ENCODE measurements around the gene CHTOP. TPM values are rescaled to one million over a fixed set of nuclear protein-coding genes. Genes with fewer than 3 reads are reported as not detected.

CHTOP gene
- total RNA-seq, 4 donors from 2014 or later, result 39.1 to 64.1 (median 45.7) TPM

- TF ChIP-seq CTCF (IDR thresholded peaks at IDR 0.05; ENCODE audit: low read depth), result no peak
These were observed 54.4 kb downstream of the CHTOP start for GRCh38 chr1:153688276-153688675.

- TF ChIP-seq CTCF (IDR thresholded peaks at IDR 0.05; ENCODE audit: low read depth), result no peak
These were observed 55.0 kb downstream of the CHTOP start for GRCh38 chr1:153688736-153689328.

- no peak for TF ChIP-seq CTCF (IDR thresholded peaks at IDR 0.05; ENCODE audit: low read depth)
These were observed 59.6 kb downstream of the CHTOP start for GRCh38 chr1:153693466-153693865.

Small RNA genes lying within 50 kb of the gene (small RNA-seq; reads per million reads assigned to genes)
- gene MIR8083, result not detected

Other genes with a start within 250 kb of the CHTOP start
- 100 to 1,000 TPM in 1 of 4 donors, 10 to 100 TPM in 3; 13.6 to 129 (median 20.6) TPM for gene S100A8, start 243.0 kb upstream of the CHTOP start, total RNA-seq
- not detected for gene S100A7A, start 217.5 kb upstream of the CHTOP start, total RNA-seq
- not detected for gene S100A7, start 173.4 kb upstream of the CHTOP start, total RNA-seq
- 1,000 to 10,000 TPM in 2 of 4 donors, 100 to 1,000 TPM in 2; 538 to 1,309 (median 968) TPM for gene S100A6, start 98.1 kb upstream of the CHTOP start, total RNA-seq
- not detected for gene S100A5, start 93.1 kb upstream of the CHTOP start, total RNA-seq
- gene S100A4, start 88.3 kb upstream of the CHTOP start, total RNA-seq, result 1,000 to 10,000 TPM in 3 of 4 donors, 100 to 1,000 TPM in 1; 497 to 1,679 (median 1,241) TPM
- 1 to 10 TPM; 2.6 to 8.3 (median 3.1) TPM for gene S100A3, start 84.8 kb upstream of the CHTOP start, total RNA-seq
- gene S100A2, start 68.2 kb upstream of the CHTOP start, total RNA-seq, result 1 to 10 TPM in 2 of 4 donors, not detected in 2; 1.3 to 2.2 TPM
- gene S100A16, start 20.9 kb upstream of the CHTOP start, total RNA-seq, result 10 to 100 TPM; 46.2 to 84.5 (median 66.6) TPM
- gene S100A14, start 17.7 kb upstream of the CHTOP start, total RNA-seq, result under 1 TPM in 1 of 4 donors, not detected in 3; 0.65 TPM
- gene S100A13, start 6.6 kb upstream of the CHTOP start, total RNA-seq, result 100 to 1,000 TPM; 142 to 282 (median 278) TPM
- gene S100A1, start 5.6 kb upstream of the CHTOP start, total RNA-seq, result 100 to 1,000 TPM in 1 of 4 donors, 10 to 100 TPM in 1, 1 to 10 TPM in 1, under 1 TPM in 1; 0.66 to 132 (median 17.2) TPM
- 10 to 100 TPM; 53.7 to 80.1 (median 65.9) TPM for gene SNAPIN, start 24.6 kb downstream of the CHTOP start, total RNA-seq
- 100 to 1,000 TPM in 1 of 4 donors, 10 to 100 TPM in 3; 59.3 to 125 (median 78.5) TPM for gene ILF2, start 36.9 kb downstream of the CHTOP start, total RNA-seq
- 100 to 1,000 TPM in 2 of 4 donors, 10 to 100 TPM in 2; 49.1 to 220 (median 88.8) TPM for gene NPR1, start 44.6 kb downstream of the CHTOP start, total RNA-seq
- 10 to 100 TPM; 39.1 to 53.9 (median 47.1) TPM for gene INTS3, start 94.0 kb downstream of the CHTOP start, total RNA-seq
- 100 to 1,000 TPM in 1 of 4 donors, 10 to 100 TPM in 3; 20.4 to 104 (median 46.0) TPM for gene SLC27A3, start 141.3 kb downstream of the CHTOP start, total RNA-seq